ENCODE measurements around the gene ITGBL1.

ITGBL1 gene

DNA sequence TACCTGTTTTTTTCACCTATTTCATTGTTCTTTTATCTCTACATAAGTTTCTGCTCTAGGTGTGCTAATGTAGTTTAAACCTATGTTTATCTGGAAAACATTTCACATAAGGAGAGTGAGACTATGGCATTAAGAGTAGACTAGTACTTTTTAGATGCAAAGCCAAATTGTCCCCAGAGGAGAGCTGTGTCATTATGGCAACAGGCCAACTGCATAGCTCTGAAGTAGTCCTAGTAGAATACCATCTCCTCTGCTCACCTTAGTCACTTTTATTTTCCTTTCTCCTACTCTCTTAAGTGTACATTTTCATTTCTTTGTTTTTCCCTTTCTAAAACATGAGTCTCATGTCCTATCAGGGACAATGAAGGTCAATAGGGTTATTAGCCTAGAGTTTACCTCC, 123.1 kb downstream of the ITGBL1 start:
- Histone ChIP-seq H2BK12ac (ENCODE audit: low read length in 2 of 2) (no peak overlapping the region), H3K4me1 (ENCODE audit: control insufficient read depth, insufficient read depth, low read depth, low read length) (peaks cover 1% of the 10 kb centered on the region), H2AK5ac (ENCODE audit: low read length, severe bottlenecking) (no peak overlapping the region), H3K27me3 (ENCODE audit: control insufficient read depth in 1 of 2, insufficient read depth in 1 of 2, low read length in 2 of 2) (no peaks in the 10 kb centered on the region), H4K8ac (ENCODE audit: low read length) (no peak overlapping the region), H3K36me3 (ENCODE audit: control insufficient read depth in 1 of 2, insufficient read depth in 2 of 2, low read depth in 1 of 2, low read length in 2 of 2) (no peaks in the 10 kb centered on the region), H3K9ac (ENCODE audit: low read length) (no peak overlapping the region), H4K91ac (ENCODE audit: low read length) (no peak overlapping the region), H3K4ac (ENCODE audit: low read depth in 1 of 2, low read length in 2 of 2) (no peak overlapping the region), H2BK5ac (ENCODE audit: low read depth, low read length, poor library complexity, severe bottlenecking) (no peak overlapping the region), H3K14ac (ENCODE audit: low read length in 2 of 2) (no peak overlapping the region), H3K18ac (ENCODE audit: low read depth in 1 of 2, low read length in 2 of 2) (no peak overlapping the region), H3K27ac (ENCODE audit: low read length, poor library complexity, severe bottlenecking) (no peak overlapping the region), H2BK120ac (ENCODE audit: low read depth, low read length) (no peak overlapping the region), H2BK15ac (ENCODE audit: low read depth, poor library complexity, severe bottlenecking) (no peak overlapping the region), H3K9me3 (ENCODE audit: control insufficient read depth, low read length) (no peaks in the 10 kb centered on the region), H3K79me1 (replicated peaks; ENCODE audit: low read length, poor library complexity, severe bottlenecking) (no peaks in the 10 kb centered on the region), H2AFZ (ENCODE audit: low read depth, low read length) (no peak overlapping the region), H3K4me2 (ENCODE audit: low read length, poor library complexity, severe bottlenecking) (no peak overlapping the region), H3K4me3 (ENCODE audit: insufficient read depth in 1 of 2, low read depth in 1 of 2, low read length in 2 of 2) (no peak overlapping the region), H3K23ac (ENCODE audit: low read length in 2 of 2) (no peak overlapping the region)
- no peak for DNase-seq

DNA sequence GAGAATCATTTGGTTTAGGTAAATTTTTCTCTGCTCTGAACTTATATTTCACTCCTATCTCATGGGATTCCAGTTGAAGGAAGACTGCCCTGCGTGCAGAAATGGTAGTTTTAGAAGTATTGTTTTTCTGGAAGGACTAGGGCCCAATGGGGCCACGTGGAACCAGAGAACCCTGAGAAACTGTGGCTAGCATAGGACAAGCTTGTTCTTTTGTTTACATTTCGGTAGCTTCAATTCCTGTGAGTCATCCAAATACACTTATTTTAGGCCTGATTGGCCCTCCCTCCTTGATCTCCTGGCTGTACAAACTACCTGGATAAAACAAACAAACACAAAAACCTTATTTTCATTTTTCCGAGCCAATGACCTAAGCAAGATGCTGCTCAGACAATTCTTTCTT, 124.0 kb downstream of the ITGBL1 start:
- no peaks in the 10 kb centered on the region for H3K9me3 ChIP-seq (ENCODE audit: control insufficient read depth, low read length)
- no peak overlapping the region for H3K4ac ChIP-seq (ENCODE audit: low read depth in 1 of 2, low read length in 2 of 2)
- H3K18ac ChIP-seq (ENCODE audit: low read depth in 1 of 2, low read length in 2 of 2) = no peak overlapping the region
- no peak overlapping the region for H3K23ac ChIP-seq (ENCODE audit: low read length in 2 of 2)
- H2AFZ ChIP-seq (ENCODE audit: low read depth, low read length) = no peak overlapping the region
- H3K4me1 ChIP-seq (ENCODE audit: control insufficient read depth, insufficient read depth, low read depth, low read length) = peaks cover 1% of the 10 kb centered on the region
- no peak overlapping the region for H4K8ac ChIP-seq (ENCODE audit: low read length)
- H3K14ac ChIP-seq (ENCODE audit: low read length in 2 of 2) = no peak overlapping the region
- no peaks in the 10 kb centered on the region for H3K27me3 ChIP-seq (ENCODE audit: control insufficient read depth in 1 of 2, insufficient read depth in 1 of 2, low read length in 2 of 2)
- H2BK12ac ChIP-seq (ENCODE audit: low read length in 2 of 2) = no peak overlapping the region
- no peaks in the 10 kb centered on the region for H3K36me3 ChIP-seq (ENCODE audit: control insufficient read depth in 1 of 2, insufficient read depth in 2 of 2, low read depth in 1 of 2, low read length in 2 of 2)
- H2BK5ac ChIP-seq (ENCODE audit: low read depth, low read length, poor library complexity, severe bottlenecking) = no peak overlapping the region
- H2AK5ac ChIP-seq (ENCODE audit: low read length, severe bottlenecking) = no peak overlapping the region
- H2BK15ac ChIP-seq (ENCODE audit: low read depth, poor library complexity, severe bottlenecking) = no peak overlapping the region
- WGBS = 35% methylated on average over 4 of the region's 4 CpGs
- H3K4me2 ChIP-seq (ENCODE audit: low read length, poor library complexity, severe bottlenecking) = no peak overlapping the region
- no peak overlapping the region for H3K4me3 ChIP-seq (ENCODE audit: insufficient read depth in 1 of 2, low read depth in 1 of 2, low read length in 2 of 2)
- H2BK120ac ChIP-seq (ENCODE audit: low read depth, low read length) = no peak overlapping the region
- H3K9ac ChIP-seq (ENCODE audit: low read length) = no peak overlapping the region
- H3K27ac ChIP-seq (ENCODE audit: low read length, poor library complexity, severe bottlenecking) = no peak overlapping the region
- H4K91ac ChIP-seq (ENCODE audit: low read length) = no peak overlapping the region
- H3K79me1 ChIP-seq (replicated peaks; ENCODE audit: low read length, poor library complexity, severe bottlenecking) = no peaks in the 10 kb centered on the region
- DNase-seq = peak; percentile 51

DNA sequence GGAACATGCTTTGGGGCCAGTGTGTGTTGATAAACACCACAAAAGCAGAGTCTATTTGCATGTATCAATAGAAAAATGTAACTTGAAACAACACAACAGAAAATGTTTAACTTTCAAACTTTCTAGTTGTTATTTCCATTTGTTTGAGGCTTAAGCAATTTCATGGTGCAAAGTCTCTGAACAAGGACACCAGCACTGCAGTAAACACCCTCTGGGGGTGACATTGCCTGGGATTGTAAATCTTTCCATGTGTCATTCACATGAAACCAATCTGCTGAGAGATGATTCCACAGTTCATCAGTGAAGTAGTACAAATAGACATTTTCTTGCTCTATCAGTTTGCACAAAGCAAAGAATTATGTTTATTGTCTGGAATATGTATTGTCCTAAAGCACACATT, 124.5 kb downstream of the ITGBL1 start:
- no peaks in the 10 kb centered on the region for H3K9me3 ChIP-seq (ENCODE audit: control insufficient read depth, low read length)
- H2AFZ ChIP-seq (ENCODE audit: low read depth, low read length) = no peak overlapping the region
- no peaks in the 10 kb centered on the region for H3K27me3 ChIP-seq (ENCODE audit: control insufficient read depth in 1 of 2, insufficient read depth in 1 of 2, low read length in 2 of 2)
- no peak overlapping the region for H3K4ac ChIP-seq (ENCODE audit: low read depth in 1 of 2, low read length in 2 of 2)
- no peak overlapping the region for H2AK5ac ChIP-seq (ENCODE audit: low read length, severe bottlenecking)
- H3K4me2 ChIP-seq (ENCODE audit: low read length, poor library complexity, severe bottlenecking) = no peak overlapping the region
- H3K18ac ChIP-seq (ENCODE audit: low read depth in 1 of 2, low read length in 2 of 2) = peak overlapping the region in 1 of 2 experiments; percentile 24
- no peak overlapping the region for H2BK120ac ChIP-seq (ENCODE audit: low read depth, low read length)
- no peak overlapping the region for H2BK15ac ChIP-seq (ENCODE audit: low read depth, poor library complexity, severe bottlenecking)
- H3K9ac ChIP-seq (ENCODE audit: low read length) = no peak overlapping the region
- no peak overlapping the region for H3K4me3 ChIP-seq (ENCODE audit: insufficient read depth in 1 of 2, low read depth in 1 of 2, low read length in 2 of 2)
- H3K27ac ChIP-seq (ENCODE audit: low read length, poor library complexity, severe bottlenecking) = no peak overlapping the region
- no peak overlapping the region for H2BK5ac ChIP-seq (ENCODE audit: low read depth, low read length, poor library complexity, severe bottlenecking)
- no peaks in the 10 kb centered on the region for H3K36me3 ChIP-seq (ENCODE audit: control insufficient read depth in 1 of 2, insufficient read depth in 2 of 2, low read depth in 1 of 2, low read length in 2 of 2)
- DNase-seq = no peak
- H3K14ac ChIP-seq (ENCODE audit: low read length in 2 of 2) = no peak overlapping the region
- H4K91ac ChIP-seq (ENCODE audit: low read length) = no peak overlapping the region
- H3K79me1 ChIP-seq (replicated peaks; ENCODE audit: low read length, poor library complexity, severe bottlenecking) = no peaks in the 10 kb centered on the region
- H2BK12ac ChIP-seq (ENCODE audit: low read length in 2 of 2) = no peak overlapping the region
- H4K8ac ChIP-seq (ENCODE audit: low read length) = no peak overlapping the region
- no peak overlapping the region for H3K23ac ChIP-seq (ENCODE audit: low read length in 2 of 2)
- peaks cover 1% of the 10 kb centered on the region for H3K4me1 ChIP-seq (ENCODE audit: control insufficient read depth, insufficient read depth, low read depth, low read length)

DNA sequence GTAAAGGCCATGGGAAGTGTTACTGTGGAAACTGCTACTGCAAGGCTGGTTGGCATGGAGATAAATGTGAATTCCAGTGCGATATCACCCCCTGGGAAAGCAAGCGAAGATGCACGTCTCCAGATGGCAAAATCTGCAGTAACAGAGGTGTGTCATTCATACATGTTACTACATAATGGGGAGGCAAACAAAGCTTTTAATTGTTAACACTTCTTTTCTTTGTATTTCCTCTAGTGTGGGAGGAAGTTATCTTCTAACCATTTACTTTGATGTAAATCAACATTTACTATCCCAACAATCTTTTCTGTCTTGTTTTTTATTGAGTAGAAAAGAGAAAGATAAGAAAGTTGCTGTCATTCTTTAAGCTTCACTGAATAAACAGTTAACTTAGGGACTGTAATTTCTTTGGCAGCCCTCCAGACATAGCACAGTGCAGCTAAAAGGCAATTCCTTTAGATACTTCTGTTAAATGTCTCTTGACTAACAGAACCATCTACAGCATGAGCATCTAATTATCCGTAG, 126.9 kb downstream of the ITGBL1 start:
- WGBS = 40% methylated on average over 3 of the region's 4 CpGs
- Histone ChIP-seq H2BK5ac (ENCODE audit: low read depth, low read length, poor library complexity, severe bottlenecking) (no peak overlapping the region), H2AFZ (ENCODE audit: low read depth, low read length) (no peak overlapping the region), H3K4me3 (ENCODE audit: insufficient read depth in 1 of 2, low read depth in 1 of 2, low read length in 2 of 2) (no peak overlapping the region), H2BK15ac (ENCODE audit: low read depth, poor library complexity, severe bottlenecking) (no peak overlapping the region), H3K27me3 (ENCODE audit: control insufficient read depth in 1 of 2, insufficient read depth in 1 of 2, low read length in 2 of 2) (no peaks in the 10 kb centered on the region), H3K9ac (ENCODE audit: low read length) (no peak overlapping the region), H2BK12ac (ENCODE audit: low read length in 2 of 2) (peak overlapping the region in 1 of 2 experiments; percentile 63), H3K9me3 (ENCODE audit: control insufficient read depth, low read length) (no peaks in the 10 kb centered on the region), H3K27ac (ENCODE audit: low read length, poor library complexity, severe bottlenecking) (no peak overlapping the region), H3K23ac (ENCODE audit: low read length in 2 of 2) (no peak overlapping the region), H3K14ac (ENCODE audit: low read length in 2 of 2) (no peak overlapping the region), H4K91ac (ENCODE audit: low read length) (no peak overlapping the region), H3K4me2 (ENCODE audit: low read length, poor library complexity, severe bottlenecking) (no peak overlapping the region), H3K4me1 (ENCODE audit: control insufficient read depth, insufficient read depth, low read depth, low read length) (peaks cover 1% of the 10 kb centered on the region), H3K36me3 (ENCODE audit: control insufficient read depth in 1 of 2, insufficient read depth in 2 of 2, low read depth in 1 of 2, low read length in 2 of 2) (peaks cover 0 to 7% of the 10 kb centered on the region in 2 experiments), H2BK120ac (ENCODE audit: low read depth, low read length) (no peak overlapping the region), H3K18ac (ENCODE audit: low read depth in 1 of 2, low read length in 2 of 2) (peak overlapping the region in 1 of 2 experiments; percentile 57), H4K8ac (ENCODE audit: low read length) (no peak overlapping the region), H3K79me1 (replicated peaks; ENCODE audit: low read length, poor library complexity, severe bottlenecking) (no peaks in the 10 kb centered on the region), H3K4ac (ENCODE audit: low read depth in 1 of 2, low read length in 2 of 2) (peak overlapping the region in 1 of 2 experiments; percentile 80), H2AK5ac (ENCODE audit: low read length, severe bottlenecking) (no peak overlapping the region)
- peak; percentile 66 for DNase-seq
